Adrenal gland (tissue), 12 donors: Measurements from ENCODE around the gene DMD. TPM values are rescaled to one million over a fixed set of nuclear protein-coding genes. Genes with fewer than 3 reads are reported as not detected.

Experiments used
- DNase-seq, 7 donors: peaks; one replicate each; pipeline ENCODE4 v3.0.0-alpha.2; 2019 to 2020
- H3K27ac ChIP-seq, 5 donors: fragments of 200-600 bp; sonication (generic) in 4 of 5; 1 replicate in 3 of 5; 2 replicates in 2 of 5; pipeline versions ENCODE4 v1.5.1 to v1.8.0; 2016 to 2020; ENCODE audit warnings: mild to moderate bottlenecking in 1 of 5
- H3K27me3 ChIP-seq: fragments of 200-600 bp; 2 replicates; pipeline ENCODE4 v1.8.0; 2021
- H3K36me3 ChIP-seq, 2 donors: fragments of 200-600 bp; replicated peaks in 1 of 2; 1 replicate in 1 of 2; 2 replicates in 1 of 2; pipeline versions ENCODE4 v1.5.1 to v1.8.0; 2018 to 2022
- H3K4me1 ChIP-seq, 2 donors: fragments of 200-600 bp; replicated peaks in 1 of 2; 1 replicate in 1 of 2; 2 replicates in 1 of 2; pipeline versions ENCODE4 v1.5.1 to v1.8.0; 2018 to 2021
- H3K4me3 ChIP-seq, 4 donors: fragments of 200-600 bp; sonication (generic) in 3 of 4; one replicate each; pipeline ENCODE4 v1.5.1; 2016 to 2018
- H3K9me3 ChIP-seq, 3 donors: fragments of 200-600 bp; sonication (generic) in 1 of 3; replicated peaks in 1 of 3; 1 replicate in 2 of 3; 2 replicates in 1 of 3; pipeline versions ENCODE4 v1.5.1 to v1.8.0; 2016 to 2021
- CTCF ChIP-seq, 6 experiments: fragments of 450-650 bp in 4 of 6; fragments of 200-600 bp in 2 of 6; sonication (generic) in 1 of 6; IDR thresholded peaks; 1 replicate in 5 of 6; 2 replicates in 1 of 6; pipeline versions ENCODE4 v1.5.1 to v1.8.0; 2016 to 2021; ENCODE audit warnings: antibody characterized with exemption in 6 of 6, mild to moderate bottlenecking in 2 of 6, moderate library complexity in 1 of 6
- POLR2A ChIP-seq, 2 donors: fragments of 450-650 bp; IDR thresholded peaks; one replicate each; pipeline ENCODE4 v1.6.1; 2017; ENCODE audit warnings: antibody characterized with exemption in 2 of 2, mild to moderate bottlenecking in 2 of 2, moderate library complexity in 1 of 2
- WGBS, 4 donors: extraction: QIAGEN DNeasy Blood & Tissue Kit in 2 of 4; methylation state at CpG; one replicate each; pipeline versions ENCODE4 v1.1.5 to v1.1.7; 2013 to 2017; 5-methylcytosine and 5-hydroxymethylcytosine counted together
- intact Hi-C, 2 donors: fragments of 100-400 bp; cut with DNase I; formaldehyde crosslinking; loops; one replicate each; pipeline versions ENCODE4 v1.14.1 to v1.15.0; 2022 to 2023
- polyA plus RNA-seq, 3 donors: library from polyadenylated mRNA; stranded (reverse); fragments of 200-250 nt in 2 of 3; fragments of 350-450 nt in 1 of 3; fragmentation: Illumina TruSeq in 1 of 3; extraction: RNeasy Lipid Tissue Mini Kit (QIAGEN cat#74804) in 1 of 3; gene quantifications; one replicate each; pipeline ENCODE4 v1.2.3, GENCODE V29; 2013 to 2014
- total RNA-seq, 9 donors: library from RNA; depleted of rRNA in 4 of 9; stranded (reverse); fragments of >200 nt in 4 of 9; fragments of 120-200 nt in 1 of 9; fragmentation: NEBNext Ultra II Directional in 1 of 9; extraction: Animal tissue kit (Norgen Biotek cat#: 25700) in 1 of 9; gene quantifications; one replicate each; pipeline versions ENCODE4 v1.1.0 to v1.2.4, GENCODE V29; 2013 to 2023
- donor health status: healthy with polysubstance abuse.
- donor health status: Bipolar disorder and iron deficiency.
- donor health status: DM: yes; HTN: yes; CAD: no.
- donor health status: DM: no; HTN: no; CAD: no.
- donor health status: DM: no; HTN: no; CAD: no.
- donor health status: DM: yes; HTN: yes; CAD: no.

The DMD gene
- total and polyA plus RNA-seq, 12 donors = 14.6 to 89.7 (median 36.2) TPM

DNA sequence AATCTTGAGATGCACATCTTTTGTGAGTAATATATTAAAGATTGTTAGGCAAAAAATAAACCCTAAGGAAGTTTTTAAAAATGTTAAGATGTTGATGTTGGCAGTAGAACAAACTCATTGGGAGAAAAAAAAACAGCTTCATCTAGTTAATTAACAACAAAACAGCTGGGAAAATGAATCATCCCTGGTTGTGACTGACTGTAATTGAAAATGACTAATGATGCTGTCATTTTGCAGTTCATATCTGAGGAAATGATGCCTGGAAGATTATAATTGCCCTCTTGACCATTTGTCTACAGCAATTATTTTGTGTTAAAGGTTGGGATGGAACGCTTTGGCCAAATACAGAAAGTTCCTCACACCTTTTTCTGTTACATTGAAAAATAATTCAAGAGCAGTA, 1379.1 kb downstream of the DMD start:
- Histone ChIP-seq H3K4me3 (no peak overlapping the region), H3K27me3 (no peaks in the 10 kb centered on the region), H3K4me1 (no peaks in the 10 kb centered on the region), H3K9me3 (no peaks in the 10 kb centered on the region), H3K36me3 (no peaks in the 10 kb centered on the region), H3K27ac (no peak overlapping the region)
- intact Hi-C loops = no loop called here
- 0 to 62% (median 23%) methylated on average over 1 of the region's 1 CpG for whole genome bisulfite sequencing, 4 donors
- TF ChIP-seq CTCF (IDR thresholded peaks at IDR 0.05) (no peak), POLR2A (IDR thresholded peaks at IDR 0.05) (no peak)
- DNase-seq = no peak

DNA sequence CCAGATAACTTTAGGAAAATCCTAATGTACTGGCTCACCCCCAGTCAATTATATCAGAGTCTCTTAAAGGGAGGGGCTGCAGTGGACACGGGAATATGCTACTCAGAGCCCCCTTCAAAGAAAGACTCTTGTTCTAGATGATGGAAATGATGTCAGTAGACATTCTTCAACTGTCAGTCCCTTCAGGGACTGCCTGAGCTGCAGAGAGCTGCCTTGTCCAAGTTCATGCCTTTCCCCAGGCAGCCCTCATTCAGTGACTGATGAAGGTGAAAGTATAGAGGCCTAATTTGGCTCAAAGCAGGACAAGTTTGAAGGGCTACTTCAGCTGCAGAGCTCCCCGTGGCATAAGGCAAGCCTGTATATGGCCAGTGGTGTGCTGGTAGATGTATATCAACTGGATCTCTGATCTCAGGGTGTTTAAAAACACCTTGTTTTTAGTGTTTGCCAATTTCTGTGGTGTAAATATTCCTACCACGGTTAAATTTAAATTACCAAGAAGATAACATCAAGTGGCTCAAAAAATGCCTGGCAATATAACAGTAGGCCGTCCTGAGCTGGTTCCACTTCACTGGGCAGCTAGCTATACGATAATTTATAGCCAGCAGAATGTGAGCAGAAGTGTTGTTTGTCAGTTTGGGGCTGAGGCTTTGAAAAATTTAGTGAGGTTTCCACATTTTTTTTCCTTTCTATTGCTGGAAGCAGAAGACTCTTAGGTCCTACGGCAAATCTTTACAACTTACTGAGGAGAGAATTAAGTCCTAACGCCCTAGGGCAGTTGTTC, 1390.7 kb downstream of the DMD start:
- Histone ChIP-seq H3K36me3 (no peaks in the 10 kb centered on the region), H3K4me1 (no peaks in the 10 kb centered on the region), H3K4me3 (no peak overlapping the region), H3K27ac (no peak overlapping the region), H3K27me3 (no peaks in the 10 kb centered on the region), H3K9me3 (no peaks in the 10 kb centered on the region)
- 62 to 84% (median 69%) methylated on average over 7 of the region's 7 CpGs for WGBS, 4 donors
- DNase-seq = no peak
- TF ChIP-seq CTCF (IDR thresholded peaks at IDR 0.05) (no peak), POLR2A (IDR thresholded peaks at IDR 0.05) (no peak)
- intact Hi-C loops = no loop called here

DNA sequence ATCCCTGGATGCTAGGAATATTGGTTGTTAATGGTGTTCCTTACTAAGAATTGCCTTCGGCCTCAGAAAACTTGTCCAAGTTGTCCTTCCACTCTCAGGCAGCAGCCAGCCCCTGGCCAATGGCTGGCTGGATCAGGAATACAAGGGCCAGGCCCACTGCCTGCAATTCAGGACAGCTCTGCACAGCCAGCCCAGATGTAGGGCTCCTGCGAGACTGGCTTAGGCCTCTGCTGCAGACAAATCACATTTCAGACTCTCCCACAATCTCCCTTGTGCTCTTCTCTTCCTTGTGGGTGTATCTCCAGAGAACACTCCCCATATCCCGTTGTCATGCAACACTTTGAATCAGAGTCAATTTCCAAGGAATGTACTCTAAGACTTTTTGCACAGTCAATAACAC, 1391.9 kb downstream of the DMD start:
- Histone ChIP-seq H3K27ac (no peak overlapping the region), H3K27me3 (no peaks in the 10 kb centered on the region), H3K4me1 (no peaks in the 10 kb centered on the region), H3K36me3 (no peaks in the 10 kb centered on the region), H3K9me3 (no peaks in the 10 kb centered on the region), H3K4me3 (no peak overlapping the region)
- 48 to 77% (median 67%) methylated on average over 2 to 3 of the region's 3 CpGs for WGBS, 4 donors
- intact Hi-C loops = no loop called here
- DNase-seq = no peak
- no peak for TF ChIP-seq POLR2A (IDR thresholded peaks at IDR 0.05)
- TF ChIP-seq CTCF (IDR thresholded peaks at IDR 0.05) = no peak

DNA sequence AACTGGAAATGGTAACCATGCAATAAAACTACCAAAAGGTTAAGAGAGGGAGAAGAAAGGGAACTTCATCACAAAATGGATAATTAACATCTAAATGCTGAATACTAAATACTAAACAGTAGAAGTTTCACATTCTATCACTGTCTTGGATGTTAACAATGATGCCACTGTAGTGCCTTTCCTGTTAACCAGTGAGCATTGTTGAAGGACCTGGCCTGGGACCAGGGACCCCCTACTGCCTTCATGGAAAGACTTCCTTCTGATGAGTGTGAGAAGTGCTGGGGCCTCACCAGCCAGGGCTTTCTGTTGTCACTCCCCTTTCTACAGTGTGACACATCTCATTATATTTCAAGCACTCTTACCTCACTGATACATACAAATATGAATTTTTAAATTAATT, 1400.2 kb downstream of the DMD start:
- TF ChIP-seq CTCF (IDR thresholded peaks at IDR 0.05) (no peak), POLR2A (IDR thresholded peaks at IDR 0.05) (no peak)
- no peak for DNase-seq
- intact Hi-C loops = no loop called here
- Histone ChIP-seq H3K27ac (no peak overlapping the region), H3K9me3 (no peaks in the 10 kb centered on the region), H3K4me1 (no peaks in the 10 kb centered on the region), H3K27me3 (no peaks in the 10 kb centered on the region), H3K4me3 (no peak overlapping the region), H3K36me3 (no peaks in the 10 kb centered on the region)
